ENCODE data around the gene FBXL17.

GRCh38 chr5:107884871-107885270 is 497.0 kb downstream of the FBXL17 start:
- TF ChIP-seq CTCF (IDR thresholded peaks at IDR 0.05) (no peak), POLR2A (IDR thresholded peaks at IDR 0.05) (no peak)
